Activated CD4-positive, alpha-beta T cell treated with anti-CD3 and anti-CD28 coated beads for 48 hours (primary cell): Measurements from ENCODE around the gene TNS3.

ENCODE experiments used
- DNase-seq: peaks from one replicate; pipeline ENCODE4 v3.0.0-alpha.2; 2020

TNS3 gene

GRCh38 chr7:47518827-47519226, 63.1 kb downstream of the TNS3 start:
- DNase-seq: no peak

- no peak for DNase-seq
These were observed 64.0 kb downstream of the TNS3 start for GRCh38 chr7:47517821-47518480.

GRCh38 chr7:47516985-47517600, 64.8 kb downstream of the TNS3 start:
- no peak for DNase-seq

DNA sequence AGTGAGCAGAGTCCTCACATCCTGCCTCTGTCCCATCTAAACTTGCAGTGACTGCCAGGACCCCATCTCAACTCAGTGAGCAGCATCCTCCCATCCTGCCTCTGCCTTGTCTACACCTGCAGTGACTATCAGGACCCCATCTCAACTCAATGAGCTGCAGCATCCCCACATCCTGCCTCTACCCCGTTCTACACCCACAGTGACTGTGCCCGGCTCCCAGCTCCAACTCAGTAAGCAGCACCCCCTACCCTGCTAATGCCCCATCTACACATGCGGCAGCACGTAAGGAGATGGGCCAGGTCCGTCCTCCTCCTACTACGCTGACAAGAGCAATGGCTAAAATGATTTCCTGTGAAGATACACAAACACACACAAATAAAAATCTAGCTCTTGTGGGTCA, 65.5 kb downstream of the TNS3 start:
- no peak for DNase-seq

DNA sequence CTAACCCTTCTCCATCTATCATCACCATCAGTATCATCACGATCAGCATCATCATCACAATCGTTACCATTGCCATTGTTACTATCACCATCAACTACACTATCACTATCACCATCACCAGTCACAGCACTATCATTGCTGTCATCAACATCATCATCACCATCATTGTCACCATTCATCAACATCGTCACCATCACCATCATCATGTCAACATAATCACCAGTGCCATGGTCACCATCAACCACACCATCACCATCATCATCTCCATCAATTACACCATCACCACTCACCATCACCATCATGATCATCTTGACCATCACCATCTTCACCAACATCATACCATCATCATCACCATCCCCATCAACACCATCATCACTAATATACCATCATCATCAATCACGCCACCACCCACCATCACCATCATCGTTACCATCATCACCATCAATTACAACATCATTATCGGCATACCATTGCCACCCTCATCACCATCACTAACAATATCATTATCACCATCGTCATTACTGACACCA, 66.5 kb downstream of the TNS3 start:
- no peak for DNase-seq

DNA sequence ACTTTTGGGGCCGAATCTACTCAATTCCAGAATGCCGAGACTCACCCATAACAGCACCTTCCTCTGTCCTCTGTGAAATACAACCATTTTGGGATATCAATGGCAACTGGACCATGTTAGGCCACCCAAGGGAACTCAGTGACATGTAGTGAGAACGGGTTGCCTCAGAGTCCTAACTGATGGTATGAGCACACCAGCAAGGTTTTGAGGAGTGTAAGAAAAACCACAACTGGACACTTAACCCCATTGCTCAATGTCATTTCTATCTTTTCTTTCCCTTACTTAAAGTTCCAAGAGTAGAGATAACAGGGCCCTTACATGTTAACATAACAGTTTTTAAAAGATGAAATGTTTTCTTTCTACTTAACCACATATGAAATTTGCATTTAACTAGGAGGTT, 67.1 kb downstream of the TNS3 start:
- DNase-seq: no peak

GRCh38 chr7:47514367-47514766, 67.5 kb downstream of the TNS3 start:
- DNase-seq: no peak

DNA sequence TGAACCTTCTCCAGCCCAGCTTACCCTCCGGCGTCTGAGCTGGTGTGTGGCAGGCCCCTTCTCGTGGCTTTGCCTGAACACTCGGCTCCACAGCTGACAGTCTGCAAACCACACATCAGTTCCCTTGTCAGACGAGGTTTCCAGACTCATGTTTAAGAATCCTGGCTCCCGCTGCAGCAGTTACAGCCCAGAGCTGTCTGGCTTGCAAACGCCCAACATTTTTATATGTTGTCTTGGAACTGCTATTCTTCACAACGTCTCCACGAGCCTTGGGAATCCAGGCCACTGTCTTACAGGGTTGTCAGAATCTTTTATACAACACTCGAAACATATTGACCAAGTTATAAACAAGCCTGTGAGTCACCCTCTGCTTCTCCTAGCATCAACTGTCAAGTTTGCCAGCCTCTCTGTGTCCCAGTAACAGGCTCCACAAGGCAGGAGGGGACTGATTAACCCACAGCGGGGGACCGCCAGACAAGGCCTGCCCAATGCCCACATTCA, 68.1 kb downstream of the TNS3 start:
- DNase-seq: no peak

DNA sequence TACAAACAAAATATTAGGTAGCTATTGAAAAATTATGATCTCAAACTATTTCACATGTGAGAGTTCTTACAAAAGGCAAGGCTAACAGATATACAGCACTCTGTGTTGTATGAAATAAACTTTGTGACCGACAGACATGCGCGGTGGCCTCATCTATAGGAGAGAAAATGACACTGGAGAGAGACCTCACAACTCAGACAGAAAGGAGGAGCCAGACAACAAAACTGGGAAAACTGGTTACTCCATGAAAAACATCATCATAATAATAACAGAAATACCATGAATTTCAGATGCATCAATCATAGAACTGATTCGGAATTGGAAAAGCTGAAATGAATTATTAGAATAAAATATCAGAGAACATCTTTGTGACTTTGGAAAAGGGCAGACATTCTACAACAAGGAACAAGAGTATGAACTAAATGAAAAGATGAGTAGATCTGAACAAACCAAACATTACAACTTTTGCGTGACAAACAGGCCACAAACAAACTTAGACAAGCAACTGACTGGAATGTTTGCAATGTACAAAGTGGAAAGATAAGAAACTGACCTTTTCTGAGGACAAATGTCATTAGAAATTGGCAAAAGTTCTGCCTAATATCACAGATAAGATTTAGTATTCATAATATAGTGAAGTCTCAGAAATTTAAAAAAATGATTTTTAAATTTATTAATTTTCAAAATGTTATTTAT, 69.3 kb downstream of the TNS3 start:
- no peak for DNase-seq

DNA sequence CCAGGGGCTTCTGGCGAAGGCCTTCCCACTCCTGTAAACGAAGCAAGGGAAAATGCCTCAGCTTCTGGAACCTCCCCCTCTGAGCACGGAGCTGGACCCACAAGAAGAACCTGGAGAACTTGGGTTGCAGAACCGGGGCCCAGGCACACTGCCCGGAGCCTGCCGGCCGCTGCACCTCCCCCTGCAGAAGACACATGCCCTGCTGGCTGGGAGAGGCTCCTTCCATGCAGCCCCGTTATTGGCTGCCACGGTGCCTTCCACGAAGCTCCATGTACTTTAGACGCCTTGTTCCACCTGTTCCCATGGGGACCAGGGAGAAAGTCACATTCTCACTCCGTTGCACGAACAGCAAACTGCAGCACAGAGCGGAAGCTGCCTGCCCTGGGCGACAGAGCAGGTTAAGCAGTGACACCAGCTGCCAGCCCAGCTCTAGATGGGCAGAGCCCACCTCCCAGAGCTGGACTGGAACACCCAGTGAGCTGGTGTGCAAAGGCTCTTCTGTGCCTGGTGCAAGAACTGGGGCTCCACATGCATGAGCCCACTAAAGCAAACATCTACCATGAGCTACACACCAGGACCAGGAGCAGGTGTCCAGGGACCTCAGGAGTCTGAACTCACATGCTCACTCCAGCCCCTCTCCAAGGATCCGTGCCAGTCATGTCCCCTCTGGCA, 70.1 kb downstream of the TNS3 start:
- no peak for DNase-seq

- no peak for DNase-seq
These were observed 71.1 kb downstream of the TNS3 start for GRCh38 chr7:47510786-47511185.

DNA sequence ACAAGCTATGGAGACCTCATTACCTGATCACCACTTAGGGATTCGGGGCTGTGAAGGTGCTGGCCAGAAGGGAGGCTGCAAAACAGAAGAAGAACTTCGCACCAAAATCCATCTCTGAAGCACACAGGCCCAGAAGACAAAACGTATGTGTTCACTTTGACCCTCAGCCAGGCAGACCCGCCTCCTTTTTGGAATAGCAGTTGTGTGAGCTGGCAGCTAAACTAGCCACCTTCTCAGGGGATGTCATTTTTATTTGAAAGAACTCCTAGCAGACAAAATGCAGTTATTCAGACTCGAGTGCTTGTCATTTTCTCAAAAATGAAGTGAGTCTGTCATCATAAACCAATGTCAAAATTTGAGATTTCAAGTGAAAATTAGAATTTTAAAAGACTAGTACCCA, 71.7 kb downstream of the TNS3 start:
- DNase-seq: no peak

DNA sequence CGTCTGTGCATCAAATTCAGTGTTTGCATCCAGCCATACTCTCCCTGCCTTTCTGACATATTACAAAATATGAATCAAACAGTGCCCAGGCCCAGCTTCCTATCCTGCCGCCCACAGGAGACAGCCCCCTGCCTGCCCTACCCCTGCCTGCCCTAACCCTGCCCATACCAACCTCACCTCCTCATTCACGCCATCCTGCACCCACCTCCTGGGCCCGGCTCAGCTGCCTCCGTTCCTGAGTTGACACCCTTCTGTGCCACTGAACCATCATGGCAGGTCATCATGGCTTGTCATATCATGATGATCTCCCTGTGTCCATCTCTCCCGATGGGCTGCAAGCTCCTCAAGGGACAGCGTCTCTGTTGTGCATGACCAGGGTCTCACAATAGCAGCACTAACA, 72.3 kb downstream of the TNS3 start:
- DNase-seq: no peak

- DNase-seq: no peak
These were observed 73.2 kb downstream of the TNS3 start for GRCh38 chr7:47508389-47509380.

GRCh38 chr7:47507522-47507921, 74.4 kb downstream of the TNS3 start:
- DNase-seq: no peak

GRCh38 chr7:47506382-47507339, 75.2 kb downstream of the TNS3 start:
- DNase-seq: no peak

DNA sequence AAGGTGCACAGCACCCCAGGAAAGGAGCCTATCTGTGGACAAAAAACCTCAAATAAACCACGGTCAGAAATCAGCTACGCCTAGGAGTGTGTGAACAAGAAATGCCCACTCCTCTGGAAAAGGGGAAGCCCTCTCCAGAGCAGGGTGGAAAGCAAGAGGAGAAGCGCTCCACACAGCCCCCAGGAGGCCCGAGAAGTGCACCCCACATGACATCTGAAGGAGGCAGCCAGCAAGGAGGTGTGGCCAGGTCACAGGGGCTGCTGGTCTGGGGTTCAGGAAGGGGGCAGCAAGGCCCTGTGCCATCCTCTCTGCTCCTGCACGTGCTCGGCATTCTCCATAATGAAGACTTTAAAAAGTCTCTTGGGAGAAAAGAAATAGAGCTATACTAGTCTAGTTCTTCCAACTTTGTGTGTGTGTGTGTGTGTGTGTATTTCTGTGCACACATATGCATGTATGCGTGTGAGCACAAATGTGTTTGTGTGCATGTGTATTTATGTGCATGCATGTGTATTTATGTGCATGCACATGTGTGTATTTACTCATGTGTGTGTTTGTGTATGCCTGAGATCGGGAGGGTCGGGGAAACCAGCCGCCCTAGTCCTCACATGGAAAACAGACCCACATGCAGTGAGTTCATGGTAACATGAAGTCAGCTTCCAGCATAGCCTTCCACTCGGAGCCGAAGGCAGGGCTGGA, 76.5 kb downstream of the TNS3 start:
- DNase-seq: no peak

- no peak for DNase-seq
These were observed 77.2 kb downstream of the TNS3 start for GRCh38 chr7:47504551-47505311.

- DNase-seq: no peak
These were observed 78.6 kb downstream of the TNS3 start for GRCh38 chr7:47503281-47503680.
